ENCODE measurements around the gene ASCC1. TPM values are rescaled to one million over a fixed set of nuclear protein-coding genes. Genes with fewer than 3 reads are reported as not detected.

The ASCC1 gene
- total RNA-seq, 4 donors from 2014 or later = 26.8 to 37.7 (median 34.9) TPM

DNA sequence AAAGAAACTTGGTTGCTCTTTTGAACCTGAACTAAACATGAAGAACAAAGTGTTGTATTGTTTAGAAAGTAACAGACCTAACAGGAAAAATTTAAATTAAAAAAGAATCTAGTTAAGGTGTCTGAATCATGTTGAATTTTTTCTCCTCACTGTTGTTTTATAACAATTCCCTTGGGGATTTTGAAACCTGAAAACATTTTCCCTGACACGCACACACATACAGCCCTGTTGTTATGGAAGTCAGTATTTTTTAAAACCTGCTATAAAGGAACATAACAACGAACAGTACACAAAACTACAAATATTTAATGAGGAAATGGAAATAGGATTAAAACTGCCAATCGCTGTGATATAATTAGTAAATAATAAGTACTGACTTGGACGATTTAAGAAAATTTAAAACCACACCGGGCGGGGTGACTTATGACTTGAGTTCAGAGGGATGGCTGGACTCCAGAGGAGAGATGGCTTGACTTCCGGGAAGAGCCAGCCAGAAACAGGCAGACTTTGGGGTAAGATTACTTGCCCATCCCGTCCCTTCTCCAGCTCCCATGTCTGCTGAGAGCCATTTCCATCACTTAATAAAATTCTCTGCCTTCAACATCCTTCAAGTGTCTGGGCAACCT lies 111.5 kb downstream of the ASCC1 start:
- TF ChIP-seq, protein P1, sequence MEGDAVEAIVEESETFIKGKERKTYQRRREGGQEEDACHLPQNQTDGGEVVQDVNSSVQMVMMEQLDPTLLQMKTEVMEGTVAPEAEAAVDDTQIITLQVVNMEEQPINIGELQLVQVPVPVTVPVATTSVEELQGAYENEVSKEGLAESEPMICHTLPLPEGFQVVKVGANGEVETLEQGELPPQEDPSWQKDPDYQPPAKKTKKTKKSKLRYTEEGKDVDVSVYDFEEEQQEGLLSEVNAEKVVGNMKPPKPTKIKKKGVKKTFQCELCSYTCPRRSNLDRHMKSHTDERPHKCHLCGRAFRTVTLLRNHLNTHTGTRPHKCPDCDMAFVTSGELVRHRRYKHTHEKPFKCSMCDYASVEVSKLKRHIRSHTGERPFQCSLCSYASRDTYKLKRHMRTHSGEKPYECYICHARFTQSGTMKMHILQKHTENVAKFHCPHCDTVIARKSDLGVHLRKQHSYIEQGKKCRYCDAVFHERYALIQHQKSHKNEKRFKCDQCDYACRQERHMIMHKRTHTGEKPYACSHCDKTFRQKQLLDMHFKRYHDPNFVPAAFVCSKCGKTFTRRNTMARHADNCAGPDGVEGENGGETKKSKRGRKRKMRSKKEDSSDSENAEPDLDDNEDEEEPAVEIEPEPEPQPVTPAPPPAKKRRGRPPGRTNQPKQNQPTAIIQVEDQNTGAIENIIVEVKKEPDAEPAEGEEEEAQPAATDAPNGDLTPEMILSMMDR (IDR thresholded peaks at IDR 0.05; ENCODE audit: low read depth) = no peak

GRCh38 chr10:72099600-72099921 lies 116.5 kb downstream of the ASCC1 start:
- TF ChIP-seq, protein P1 (IDR thresholded peaks at IDR 0.05; ENCODE audit: low read depth) = no peak

DNA sequence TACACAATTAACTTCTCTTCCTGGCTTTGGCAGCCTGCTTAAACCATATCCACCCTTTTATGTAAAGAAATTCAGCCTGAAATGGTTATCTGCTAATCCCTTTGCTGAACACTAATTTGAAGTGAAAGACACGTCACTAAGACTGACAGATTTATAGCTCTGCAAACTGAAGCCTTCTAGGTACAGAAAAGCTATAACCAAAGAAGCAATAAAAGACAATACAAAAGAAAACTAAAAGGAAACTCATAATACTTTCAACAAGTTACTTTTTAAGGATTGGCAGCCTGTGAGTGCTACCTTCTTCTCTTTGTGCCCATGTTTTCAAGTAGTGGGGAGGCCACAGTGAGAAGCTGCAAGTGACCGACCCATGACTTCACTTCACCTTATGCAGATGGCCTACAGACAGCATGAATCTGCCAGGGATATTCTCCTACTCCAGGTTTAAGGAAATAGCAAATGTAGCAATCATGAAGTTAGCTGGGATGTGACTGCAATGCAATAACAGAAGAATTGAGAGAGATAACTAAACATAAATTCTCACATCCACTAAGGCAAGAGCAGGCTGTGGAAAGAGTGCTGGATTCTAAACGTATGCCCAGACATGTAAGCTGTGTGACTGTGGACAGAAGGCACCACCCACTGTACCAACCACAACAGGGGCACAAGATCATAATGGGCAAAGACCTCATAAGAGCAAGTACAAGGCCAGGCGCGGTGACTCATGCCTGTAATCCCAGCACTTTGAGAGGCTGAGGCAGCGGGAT lies 117.1 kb downstream of the ASCC1 start:
- TF ChIP-seq, protein P1 (IDR thresholded peaks at IDR 0.05; ENCODE audit: low read depth) = no peak

- TF ChIP-seq, protein P1 (IDR thresholded peaks at IDR 0.05; ENCODE audit: low read depth) = no peak
Measured at GRCh38 chr10:72098301-72098835, 117.7 kb downstream of the ASCC1 start.

DNA sequence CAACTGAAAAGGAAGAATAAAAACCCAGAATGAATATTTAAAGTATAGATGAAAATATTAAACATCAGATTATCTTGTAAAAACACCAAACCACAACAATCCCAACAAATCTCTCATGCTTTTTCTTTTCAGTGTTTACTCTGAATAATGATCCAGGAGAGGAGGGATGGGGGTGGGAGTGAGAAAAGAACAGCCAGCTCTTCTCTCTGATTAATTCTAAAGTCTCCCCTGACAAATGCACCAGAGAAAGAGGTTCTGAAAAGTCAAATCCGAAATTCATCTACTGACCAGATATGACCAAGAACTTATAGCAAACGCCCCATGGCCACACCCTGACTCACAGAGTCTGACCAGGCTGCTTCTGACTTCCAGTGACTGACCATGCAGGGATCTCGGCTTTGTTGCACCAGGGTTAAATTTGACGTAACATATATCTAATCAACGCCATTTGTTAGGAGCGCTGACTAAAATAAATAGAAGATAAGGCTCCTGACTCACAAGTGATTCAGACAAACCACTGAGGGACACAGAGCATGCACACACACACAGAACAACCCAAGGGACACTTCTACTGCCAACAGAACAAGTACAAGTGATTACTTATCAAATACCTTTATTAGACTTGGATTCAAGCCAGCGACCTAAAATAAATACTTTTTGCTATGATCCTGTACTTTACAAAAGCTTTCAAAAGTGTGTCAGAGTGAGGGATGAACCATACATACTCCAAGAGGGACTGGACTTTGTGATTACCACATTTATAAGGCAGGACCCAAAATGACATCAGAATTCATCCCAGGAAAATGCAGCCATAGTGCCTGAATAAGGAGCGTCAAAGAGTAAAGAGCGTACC lies 118.4 kb downstream of the ASCC1 start:
- TF ChIP-seq, protein P1 (IDR thresholded peaks at IDR 0.05; ENCODE audit: low read depth) = no peak

DNA sequence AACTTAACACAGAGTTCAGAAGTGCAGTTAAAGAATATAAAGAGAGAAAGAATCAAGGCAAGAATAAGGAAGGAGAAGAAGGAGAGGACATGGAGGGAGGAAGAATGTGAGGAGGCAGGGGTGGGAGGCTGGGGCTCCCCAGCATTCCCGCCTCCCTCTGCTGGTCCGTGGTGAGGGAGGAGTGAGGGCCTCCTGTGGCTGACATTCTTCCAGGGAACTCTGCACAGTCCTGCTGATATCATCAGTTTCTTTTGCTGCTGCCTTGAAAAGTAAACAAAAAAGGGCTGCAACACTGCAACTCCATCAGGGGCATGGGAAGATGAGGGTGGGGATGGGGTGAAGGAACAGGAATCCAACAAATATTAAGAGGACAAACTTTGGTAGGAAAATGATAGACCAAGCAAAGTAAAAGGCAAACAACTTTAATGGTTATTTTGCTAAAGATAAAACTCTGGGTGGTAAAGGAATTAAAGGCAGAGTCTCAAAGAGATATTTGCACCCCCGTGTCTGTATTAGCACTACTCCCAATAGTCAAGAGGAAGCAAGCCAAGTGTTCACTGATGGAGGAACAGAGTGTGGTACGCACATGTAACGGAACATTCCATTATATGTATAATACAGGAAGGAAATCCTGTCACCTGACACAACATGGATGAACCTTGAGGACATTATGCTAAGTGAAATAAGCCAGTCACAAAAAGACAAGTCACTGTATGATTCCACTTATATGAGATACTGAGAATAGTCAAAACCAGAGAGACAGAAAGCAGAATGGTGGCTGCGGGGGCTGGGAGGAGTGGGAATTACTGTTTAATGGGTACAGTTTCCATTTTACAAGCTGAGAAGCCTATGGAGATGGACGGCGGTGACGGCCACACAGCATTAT lies 119.7 kb downstream of the ASCC1 start:
- TF ChIP-seq, protein P1 (IDR thresholded peaks at IDR 0.05; ENCODE audit: low read depth) = no peak

Data from subcutaneous adipose tissue (tissue), 4 donors.